ENCODE results near the gene PSMC2. TPM values are rescaled to one million over a fixed set of nuclear protein-coding genes. Genes with fewer than 3 reads are reported as not detected.

PSMC2 gene
- total and polyA plus RNA-seq, 4 donors, result 92.2 to 158 (median 97.1) TPM

- Histone ChIP-seq H3K27me3 (ENCODE audit: control insufficient read depth in 4 of 4, insufficient read depth in 4 of 4, low read length in 3 of 4) (no peaks in the 10 kb centered on the region), H3K4me3 (ENCODE audit: low read depth in 1 of 3, low read length in 3 of 3) (no peak overlapping the region), H3K9ac (ENCODE audit: low read depth in 1 of 2, low read length in 2 of 2) (no peak overlapping the region), H3K27ac (ENCODE audit: low read depth in 1 of 2, low read length in 2 of 2) (no peak overlapping the region), H3K9me3 (ENCODE audit: control insufficient read depth in 4 of 4, low read length in 3 of 4) (no peaks in the 10 kb centered on the region), H3K4me1 (ENCODE audit: control insufficient read depth in 4 of 4, insufficient read depth in 4 of 4, low read length in 3 of 4) (peaks cover 5 to 10% (median 8%) of the 10 kb centered on the region in 4 donors), H3K36me3 (ENCODE audit: control insufficient read depth in 4 of 4, insufficient read depth in 3 of 4, low read depth in 1 of 4, low read length in 3 of 4) (peaks cover 7 to 35% (median 27%) of the 10 kb centered on the region in 4 donors)
- no peak for DNase-seq (ENCODE audit: low spot score)
- no peak for TF ChIP-seq HNF4A (conservative IDR thresholded peaks at IDR 0.05)
- no peak for TF ChIP-seq FOXA1 (IDR thresholded peaks at IDR 0.05)
- no peak for TF ChIP-seq SP1 (IDR thresholded peaks at IDR 0.05)
- TF ChIP-seq HNF4G (IDR thresholded peaks at IDR 0.05), result no peak
- WGBS, result 98% methylated on average over 2 of the region's 2 CpGs
Observed at GRCh38 chr7:103338864-103339263, 8.6 kb upstream of the PSMC2 start.

- H3K27me3 ChIP-seq (ENCODE audit: control insufficient read depth in 4 of 4, insufficient read depth in 4 of 4, low read length in 3 of 4), result no peaks in the 10 kb centered on the region
- DNase-seq (ENCODE audit: low spot score), result no peak
- peaks cover 5 to 13% (median 9%) of the 10 kb centered on the region in 4 donors for H3K4me1 ChIP-seq (ENCODE audit: control insufficient read depth in 4 of 4, insufficient read depth in 4 of 4, low read length in 3 of 4)
- H3K9ac ChIP-seq (ENCODE audit: low read depth in 1 of 2, low read length in 2 of 2), result no peak overlapping the region
- no peak overlapping the region for H3K27ac ChIP-seq (ENCODE audit: low read depth in 1 of 2, low read length in 2 of 2)
- H3K36me3 ChIP-seq (ENCODE audit: control insufficient read depth in 4 of 4, insufficient read depth in 3 of 4, low read depth in 1 of 4, low read length in 3 of 4), result peaks cover 4 to 28% (median 25%) of the 10 kb centered on the region in 4 donors
- TF ChIP-seq RAD21 (IDR thresholded peaks at IDR 0.05) (no peak), NR2F2 (IDR thresholded peaks at IDR 0.05) (no peak), FOXA2 (IDR thresholded peaks at IDR 0.05) (no peak), EGR1 (IDR thresholded peaks at IDR 0.05; ENCODE audit: low read depth in 2 of 2) (no peak), ATF3 (IDR thresholded peaks at IDR 0.05) (no peak), MAX (IDR thresholded peaks at IDR 0.05) (no peak), HNF4G (IDR thresholded peaks at IDR 0.05) (no peak), JUND (IDR thresholded peaks at IDR 0.05) (no peak), YY1 (IDR thresholded peaks at IDR 0.05) (no peak), ZBTB33 (IDR thresholded peaks at IDR 0.05) (no peak), REST (IDR thresholded peaks at IDR 0.05) (no peak), TAF1 (conservative IDR thresholded peaks at IDR 0.05) (no peak), HNF4A (conservative IDR thresholded peaks at IDR 0.05) (no peak), CTCF (IDR thresholded peaks at IDR 0.05; ENCODE audit: low read depth, low read length, missing input control) (no peak), SP1 (IDR thresholded peaks at IDR 0.05) (no peak), GABPA (IDR thresholded peaks at IDR 0.05 in 1 of 2, conservative IDR thresholded peaks at IDR 0.05 in 1 of 2) (no peak), RXRA (IDR thresholded peaks at IDR 0.05) (no peak), FOXA1 (IDR thresholded peaks at IDR 0.05) (no peak)
- H3K4me3 ChIP-seq (ENCODE audit: low read depth in 1 of 3, low read length in 3 of 3), result no peak overlapping the region
- no peaks in the 10 kb centered on the region for H3K9me3 ChIP-seq (ENCODE audit: control insufficient read depth in 4 of 4, low read length in 3 of 4)
- 92% methylated on average over 2 of the region's 2 CpGs for WGBS
Observed at GRCh38 chr7:103341466-103341865, 6.0 kb upstream of the PSMC2 start.
